AG08395 (cell line): ENCODE measurements around the gene NR2C2AP.
"Not testable (repeated sequence)": the region's sequence is repeated elsewhere in the genome, so short reads cannot be mapped to it uniquely, and the experiment has no call there.

Source experiments
- DNase-seq: peaks from one replicate; pipeline ENCODE4 v3.0.0; 2012; ENCODE audit warnings: mixed read lengths, low spot score

Gene NR2C2AP

DNA sequence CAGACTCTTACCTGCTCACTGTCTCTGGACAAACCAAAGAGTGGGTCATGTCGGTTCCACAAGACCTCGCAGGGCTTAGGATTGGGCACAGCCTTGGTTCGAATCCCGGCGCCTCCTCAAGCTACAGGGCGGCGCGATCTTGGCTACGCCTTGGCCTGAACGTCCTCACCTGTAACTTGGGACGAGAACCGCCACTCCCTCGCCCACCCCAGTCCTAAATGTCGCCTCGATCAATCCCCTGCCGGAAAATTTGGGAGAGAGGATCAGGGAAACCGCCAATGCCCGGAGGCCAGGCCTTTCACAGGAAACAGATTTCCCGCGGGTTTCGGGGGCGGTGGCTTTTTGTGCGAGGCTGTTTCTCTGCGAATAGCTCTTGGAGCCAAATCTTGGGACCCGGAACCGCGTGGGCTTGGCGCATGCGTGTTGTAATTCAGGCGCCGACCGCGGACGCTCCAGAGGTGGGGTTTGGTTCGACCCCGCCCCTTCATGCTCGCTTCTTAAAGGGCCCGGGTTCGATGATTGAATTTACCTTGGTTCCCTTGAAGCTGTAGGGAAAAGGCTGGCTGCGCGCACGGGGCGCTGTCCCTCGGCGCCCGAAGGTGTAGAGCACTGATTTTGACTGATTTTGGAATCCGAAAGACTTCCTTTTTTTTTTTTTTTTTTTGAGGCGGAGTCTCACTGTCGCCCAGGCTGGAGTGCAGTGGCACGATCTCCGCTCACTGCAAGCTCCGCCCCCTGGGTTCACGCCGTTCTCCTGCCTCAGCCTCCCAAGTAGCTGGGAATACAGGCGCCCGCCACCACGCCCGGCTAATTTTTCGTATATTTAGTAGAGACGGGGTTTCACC is at the start of gene NR2C2AP:
NR2C2AP (minus strand) TSS at position 403 of the 845 bp plus-strand sequence; CDS start at position 49, 354 bp downstream.
- DNase-seq = peak; percentile 99

DNA sequence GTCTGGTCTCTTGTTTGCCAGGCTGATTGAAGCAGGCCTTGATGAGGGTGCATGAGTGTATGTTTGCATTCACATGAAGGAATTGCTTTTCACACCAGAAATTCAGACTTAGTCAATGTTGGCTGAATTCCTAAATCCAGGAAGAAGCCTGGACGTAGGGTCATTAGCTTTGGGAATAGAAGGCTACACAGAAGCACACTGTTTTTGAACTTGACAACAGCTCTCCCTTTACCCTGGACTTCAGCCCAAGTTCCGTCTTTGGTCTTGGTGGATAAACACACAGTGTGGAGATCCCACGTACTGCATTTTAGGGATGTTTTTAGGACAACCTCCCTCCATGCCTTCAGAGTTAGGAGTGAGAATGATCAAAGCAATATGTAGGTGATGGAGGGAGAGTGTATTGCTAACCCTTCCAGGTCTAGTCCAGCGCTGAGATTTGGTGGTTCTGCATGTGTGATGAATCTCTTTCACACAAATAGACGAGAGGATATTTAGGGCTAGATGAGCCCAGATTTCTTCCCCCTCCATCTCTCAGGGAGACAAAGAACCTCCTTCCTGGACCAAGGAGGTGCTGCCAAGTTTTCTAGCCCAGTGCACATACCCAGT is 47.1 kb upstream of the NR2C2AP start:
- no peak for DNase-seq

GRCh38 chr19:19240476-19240875 is 37.3 kb upstream of the NR2C2AP start:
- no peak for DNase-seq

DNA sequence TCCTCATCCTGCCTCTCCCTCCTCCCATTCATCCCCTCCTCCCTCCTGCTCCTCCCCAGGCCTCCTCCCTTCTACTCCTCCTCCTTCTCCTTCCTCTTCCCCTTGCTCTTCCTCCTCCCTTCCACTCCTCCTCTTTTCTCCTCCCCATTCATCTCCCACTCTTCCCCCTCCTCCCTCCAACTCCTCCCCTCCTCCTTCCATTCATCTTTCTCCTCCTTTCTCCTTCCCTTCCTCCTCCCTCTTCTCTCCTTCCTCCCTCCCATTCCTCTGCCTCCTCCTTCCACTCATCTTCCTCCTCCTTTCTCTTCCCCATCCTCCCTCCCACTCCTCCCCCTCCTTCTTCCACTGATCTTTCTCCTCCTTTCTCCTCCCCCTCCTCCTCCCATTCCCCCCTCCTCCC is 36.5 kb upstream of the NR2C2AP start:
- DNase-seq = no peak

DNA sequence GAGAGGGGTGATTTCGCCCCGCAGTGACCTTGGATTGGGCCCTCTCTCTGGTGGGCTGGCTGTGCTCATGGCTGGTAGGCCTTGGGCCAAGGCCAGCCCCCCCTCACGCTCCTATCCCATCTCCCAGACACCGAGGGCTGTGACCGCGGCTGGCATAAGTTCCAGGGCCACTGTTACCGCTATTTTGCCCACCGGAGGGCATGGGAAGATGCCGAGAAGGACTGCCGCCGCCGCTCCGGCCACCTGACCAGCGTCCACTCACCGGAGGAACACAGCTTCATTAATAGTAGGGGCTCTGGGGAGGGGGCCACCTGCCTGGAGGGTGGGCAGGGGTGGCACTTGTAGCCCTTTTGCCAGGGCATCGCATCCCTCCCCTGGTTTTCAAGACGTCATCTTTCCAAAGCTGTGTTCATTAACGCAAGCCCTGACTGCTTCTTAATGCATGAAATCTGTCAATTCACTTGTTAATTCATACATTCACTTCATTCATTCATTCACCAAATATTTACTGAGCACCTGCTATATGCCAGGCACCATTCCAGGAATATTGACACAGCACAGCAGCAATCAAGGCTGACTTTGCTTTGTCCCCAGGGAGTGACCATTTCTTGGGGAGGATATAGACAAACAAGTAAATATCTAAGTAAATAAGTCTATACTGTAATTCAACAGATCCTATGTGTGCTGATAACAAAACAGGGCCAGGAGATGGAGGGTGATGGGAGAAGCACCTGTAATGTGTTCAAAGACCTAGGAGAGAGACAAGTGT is 35.1 kb upstream of the NR2C2AP start:
- DNase-seq = no peak

DNA sequence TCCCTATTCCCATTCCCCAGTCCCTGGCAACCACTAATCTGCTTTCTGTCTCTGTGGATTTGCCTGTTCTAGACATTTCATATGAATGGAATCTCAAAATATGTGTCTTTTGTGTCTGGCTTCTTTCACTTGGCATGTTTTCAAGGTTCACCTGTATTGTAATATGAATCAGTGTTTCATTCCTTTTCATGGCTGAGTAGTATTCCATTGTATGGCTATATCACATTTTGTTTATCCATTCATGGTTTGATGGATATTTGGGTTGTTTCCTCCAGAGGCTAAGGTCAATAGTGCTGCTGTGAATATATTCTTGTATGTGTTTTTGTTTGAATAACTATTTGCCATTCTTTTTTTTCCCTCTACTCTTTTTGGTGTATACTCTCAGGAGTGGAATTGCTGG is 33.0 kb upstream of the NR2C2AP start:
- DNase-seq = no peak

GRCh38 chr19:19234220-19234816 is 31.1 kb upstream of the NR2C2AP start:
- DNase-seq = no peak

DNA sequence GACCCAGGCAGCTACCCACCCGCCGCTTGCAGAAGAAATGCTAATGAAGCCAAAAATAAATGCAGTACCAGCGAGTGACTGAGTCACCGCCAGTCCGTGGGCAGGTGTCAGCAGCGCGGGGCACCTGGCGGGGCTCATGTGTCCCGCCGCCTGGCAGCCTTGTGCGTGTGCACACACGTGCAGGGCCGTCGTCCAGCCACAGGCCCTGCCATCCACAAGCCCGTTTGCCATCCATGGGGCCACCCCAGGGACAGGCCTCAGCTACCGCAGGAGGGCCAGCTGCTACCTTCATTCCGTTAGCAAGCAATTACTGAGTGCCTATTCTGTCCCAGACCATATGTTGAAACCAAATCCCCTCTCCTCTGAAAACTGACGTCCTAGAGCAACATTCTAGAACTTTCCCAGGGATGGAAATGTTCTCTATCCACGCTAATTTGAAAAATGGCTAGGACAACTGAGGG is 29.1 kb upstream of the NR2C2AP start:
- DNase-seq = no peak

GRCh38 chr19:19230999-19231398 is 27.8 kb upstream of the NR2C2AP start:
- no peak for DNase-seq

GRCh38 chr19:19229701-19230100 is 26.5 kb upstream of the NR2C2AP start:
- DNase-seq = no peak

- no peak for DNase-seq
Observed at GRCh38 chr19:19227217-19227616, 24.0 kb upstream of the NR2C2AP start.

GRCh38 chr19:19226663-19227062 is 23.4 kb upstream of the NR2C2AP start:
- no peak for DNase-seq

DNA sequence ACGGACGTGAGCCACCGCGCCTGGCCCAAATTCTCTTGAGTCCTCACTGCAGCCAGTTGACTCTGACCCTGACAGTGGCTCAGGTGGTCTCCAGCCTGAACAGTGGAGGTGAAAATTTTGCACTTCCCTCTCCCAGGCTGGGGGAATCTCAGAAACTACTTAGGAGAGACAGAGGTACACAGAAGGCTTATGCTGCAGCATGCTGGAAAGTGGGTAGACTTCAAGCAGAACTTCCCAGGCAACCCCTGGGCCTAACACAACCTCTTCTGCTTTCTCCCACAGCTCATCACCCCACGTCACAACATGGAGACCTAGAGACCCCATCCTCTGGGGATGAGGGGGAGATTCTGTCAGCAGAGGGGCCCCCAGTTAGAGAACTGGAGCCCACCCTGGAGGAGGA is 23.0 kb upstream of the NR2C2AP start:
- no peak for DNase-seq

GRCh38 chr19:19224852-19225494 is 21.8 kb upstream of the NR2C2AP start:
- peak; percentile 80 for DNase-seq

GRCh38 chr19:19224150-19224851 is 21.1 kb upstream of the NR2C2AP start:
- no peak for DNase-seq

DNA sequence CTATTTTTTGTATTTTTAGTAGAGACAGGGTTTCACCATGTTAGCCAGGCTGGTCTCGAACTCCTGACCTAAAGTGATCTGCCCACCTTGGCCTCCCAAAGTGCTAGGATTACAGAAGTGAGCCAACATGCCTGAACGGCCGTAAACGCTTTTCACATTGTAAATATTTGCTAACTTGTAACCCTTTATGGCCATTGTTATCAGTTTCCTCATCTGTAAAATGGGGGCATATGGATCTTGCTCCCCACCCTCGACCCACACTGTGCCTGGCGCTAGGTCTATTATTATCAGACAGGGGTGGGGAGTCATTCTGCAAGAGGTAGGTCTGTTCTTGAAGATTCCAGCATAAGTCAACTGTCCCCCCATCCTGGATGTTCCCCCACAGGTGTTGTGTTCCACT is 20.4 kb upstream of the NR2C2AP start:
- no peak for DNase-seq

DNA sequence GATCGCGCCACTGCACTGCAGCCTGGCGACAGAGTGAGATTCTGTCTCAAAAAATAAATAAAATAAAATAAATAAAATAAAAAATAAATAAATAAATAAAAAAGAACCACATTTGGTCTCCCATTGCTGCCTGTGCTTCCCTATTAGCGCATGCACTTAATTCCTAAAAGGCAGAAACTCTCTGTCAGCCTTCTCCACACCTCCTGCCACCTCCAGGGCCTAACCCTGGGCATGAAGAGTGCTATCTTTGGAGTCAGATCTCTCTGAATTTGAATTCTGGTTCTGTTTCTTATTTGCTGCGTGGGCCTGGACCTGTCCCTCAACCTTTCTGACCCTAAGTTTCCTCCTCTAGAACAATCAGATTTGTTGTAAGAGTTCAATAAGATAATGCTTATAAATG is 19.8 kb upstream of the NR2C2AP start:
- no peak for DNase-seq

GRCh38 chr19:19221000-19221399 is 17.8 kb upstream of the NR2C2AP start:
- DNase-seq = not testable (repeated sequence)

GRCh38 chr19:19218911-19219310 is 15.7 kb upstream of the NR2C2AP start:
- no peak for DNase-seq

GRCh38 chr19:19217099-19217498 is 13.9 kb upstream of the NR2C2AP start:
- no peak for DNase-seq

DNA sequence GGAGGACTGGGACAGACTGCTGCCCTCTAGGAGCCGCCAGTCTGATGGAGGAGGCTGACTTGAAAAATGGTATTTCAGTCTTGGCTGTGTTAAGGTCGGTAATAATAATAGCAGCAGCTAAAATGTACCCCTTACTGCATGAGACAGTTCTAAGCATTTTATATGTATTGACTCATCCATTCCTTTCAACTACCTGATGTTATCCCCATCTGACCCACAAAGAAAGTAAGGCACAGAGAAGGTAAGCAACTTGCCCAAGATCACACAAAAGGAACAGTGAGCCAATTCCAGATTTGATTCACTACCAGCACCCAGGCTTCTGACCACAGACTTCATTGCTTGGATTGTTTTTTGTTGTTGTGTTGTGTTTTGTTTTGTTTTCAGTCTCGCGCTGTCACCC is 12.6 kb upstream of the NR2C2AP start:
- DNase-seq = no peak
